ENCODE data around the gene FLYWCH2. TPM values are rescaled to one million over a fixed set of nuclear protein-coding genes. Genes with fewer than 3 reads are reported as not detected.

The FLYWCH2 gene
- total and polyA plus RNA-seq, 2 of the 13 experiments (the other 11 are each of a cell fraction or from before 2014, with no cell fraction given) = 16.9 to 19.8 TPM

- TF ChIP-seq ZNF333 (CRISPR knock-in tag; IDR thresholded peaks at IDR 0.05; ENCODE audit: borderline replicate concordance) (0 out of 2 replicates have a peak, but pooled peaks have one; percentile 59), MLX (CRISPR knock-in tag; IDR thresholded peaks at IDR 0.05) (no peak), REXO4 (CRISPR knock-in tag; IDR thresholded peaks at IDR 0.05; ENCODE audit: borderline replicate concordance) (no peak), POLR2A (IDR thresholded peaks at IDR 0.05; ENCODE audit: insufficient read depth in 1 of 2, low read depth in 2 of 2, low read length in 2 of 2) (peak; percentile 53 to 60; a peak in 3 of 4 replicates), HNRNPK (IDR thresholded peaks at IDR 0.05; ENCODE audit: low read depth, low read length, poor library complexity, severe bottlenecking) (peak; percentile 27), ZBTB7A (CRISPR knock-in tag; IDR thresholded peaks at IDR 0.05) (no peak), SP5 (CRISPR knock-in tag; IDR thresholded peaks at IDR 0.05; ENCODE audit: borderline replicate concordance, low read depth) (peak; percentile 33), PHF21A (CRISPR knock-in tag; IDR thresholded peaks at IDR 0.05) (peak; percentile 51; the same call in 1 of the 2 replicates), ZNF782 (CRISPR knock-in tag; IDR thresholded peaks at IDR 0.05; ENCODE audit: borderline replicate concordance) (peak; percentile 84; the same call in 1 of the 2 replicates), ZNF609 (CRISPR knock-in tag; IDR thresholded peaks at IDR 0.05; ENCODE audit: borderline replicate concordance) (peak; percentile 67; the same call in 1 of the 2 replicates), TRIM22 (IDR thresholded peaks at IDR 0.05) (no peak), ZNF891 (CRISPR knock-in tag; IDR thresholded peaks at IDR 0.05) (peak; percentile 35; the same call in 1 of the 2 replicates), ATF4 (CRISPR knock-in tag; IDR thresholded peaks at IDR 0.05) (no peak), ZNF549 (CRISPR knock-in tag; IDR thresholded peaks at IDR 0.05) (no peak), HIVEP1 (CRISPR knock-in tag; IDR thresholded peaks at IDR 0.05) (no peak), BCL6 (CRISPR knock-in tag; IDR thresholded peaks at IDR 0.05) (peak; percentile 86), HMGXB4 (CRISPR knock-in tag; IDR thresholded peaks at IDR 0.05; ENCODE audit: borderline replicate concordance in 1 of 2, low read depth in 1 of 2) (peak; percentile 93 to 96; a peak in 3 of 4 replicates), ZNF777 (CRISPR knock-in tag; IDR thresholded peaks at IDR 0.05) (peak; percentile 77), HNRNPL (IDR thresholded peaks at IDR 0.05; ENCODE audit: low read depth, low read length) (0 out of 2 replicates have a peak, but pooled peaks have one; percentile 52)
Measured at GRCh38 chr16:2904100-2904921, 21.3 kb downstream of the FLYWCH2 start (continued).

All from HepG2 (cell line).